NCI-H2029 treated with DMSO at 0.1 percent for 48 hours (cell line): ENCODE measurements around the gene MID1.

Experiments
- DNase-seq: peaks from one replicate; lab custom pipeline; 2025; lab: John Stamatoyannopoulos, UW

MID1 gene

DNA sequence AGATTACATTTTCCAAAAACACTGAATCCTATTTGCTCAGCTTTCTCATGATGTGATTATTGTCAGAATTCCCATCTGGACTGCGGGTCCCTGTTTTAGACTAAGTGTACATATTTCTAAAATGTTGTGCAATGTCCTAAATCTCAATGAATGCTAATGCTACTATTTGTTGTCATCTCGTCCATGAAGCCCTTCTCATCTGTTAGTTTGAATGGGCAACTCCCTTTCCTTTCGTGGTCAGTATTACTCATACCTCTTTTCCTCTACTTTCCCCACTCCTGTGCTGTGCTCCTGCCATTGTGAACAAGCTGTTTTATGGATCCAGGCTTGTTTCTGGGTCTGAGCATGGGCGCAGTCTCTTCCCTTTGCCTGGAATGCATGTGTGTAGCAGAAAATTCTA, 91.0 kb downstream of the MID1 start:
- no peak for DNase-seq

DNA sequence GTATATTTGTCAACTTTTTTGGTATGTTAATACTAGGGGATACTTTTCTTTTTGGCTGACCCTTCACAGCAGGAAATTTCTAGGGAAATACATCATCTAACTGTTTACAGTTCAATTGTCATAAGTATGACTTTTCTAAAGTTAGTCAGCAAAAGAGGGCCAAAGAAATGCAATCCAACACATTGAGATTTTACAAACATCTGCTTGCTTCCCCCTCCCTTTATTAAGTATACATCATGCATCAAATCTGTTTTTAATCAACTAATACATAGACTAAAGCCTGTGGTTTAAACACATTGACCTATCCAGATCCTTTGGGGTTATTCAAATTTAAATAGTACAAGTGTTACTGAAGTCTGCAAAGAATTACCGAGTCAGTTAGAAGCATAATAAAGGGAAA, 93.9 kb downstream of the MID1 start:
- no peak for DNase-seq

DNA sequence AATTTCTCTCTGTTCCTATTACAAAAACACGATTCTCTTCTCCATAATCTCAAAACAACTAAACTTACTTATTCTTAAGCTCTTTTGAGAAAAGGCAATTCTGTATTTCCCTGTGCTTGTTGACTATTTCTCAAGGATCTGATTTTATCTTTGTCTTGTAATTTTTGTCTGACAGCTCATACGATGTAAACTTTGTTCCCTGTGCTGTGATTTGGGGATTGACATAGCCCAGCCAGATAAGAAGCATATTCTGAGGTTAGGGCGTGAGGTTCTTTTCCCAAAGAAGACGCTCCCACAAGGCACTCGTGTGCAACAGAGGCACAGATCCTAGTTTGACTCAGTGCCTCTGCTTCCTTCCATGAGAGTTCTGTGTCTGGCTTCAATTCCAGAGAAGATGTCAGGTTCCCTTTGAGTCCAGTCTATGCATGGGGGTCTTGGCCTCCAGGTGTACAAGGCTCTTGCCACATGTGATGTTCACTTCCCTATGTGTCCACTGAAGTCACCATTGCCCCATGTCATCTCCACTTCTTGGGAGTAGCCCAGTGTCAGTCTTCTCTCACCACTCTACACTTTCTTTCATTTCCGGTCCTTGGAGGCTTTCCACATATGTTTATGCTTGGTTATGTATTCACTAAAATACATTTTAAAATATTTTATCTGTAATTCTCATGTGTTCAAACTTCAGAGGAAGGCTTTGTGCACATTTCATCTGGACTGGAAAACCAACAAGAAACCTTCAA, 94.8 kb downstream of the MID1 start:
- no peak for DNase-seq

DNA sequence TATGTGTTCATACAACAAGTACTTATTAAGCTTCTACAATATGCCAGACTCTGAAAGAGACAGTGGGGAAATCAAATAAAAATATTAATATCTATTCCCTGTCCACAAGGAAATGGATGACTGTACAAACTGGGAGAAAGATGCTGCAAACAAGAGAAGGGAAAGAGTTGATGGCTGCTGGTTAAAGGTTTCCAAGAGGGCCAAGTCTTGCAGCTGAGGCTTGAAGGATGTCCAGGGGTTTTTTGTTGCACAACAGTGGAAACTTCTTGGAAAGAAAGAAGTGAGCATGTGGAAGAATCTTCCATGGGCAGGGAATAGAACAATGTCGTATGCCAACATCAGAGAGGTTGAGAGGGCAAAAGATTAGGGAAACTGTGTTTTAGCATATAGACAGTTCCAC, 95.8 kb downstream of the MID1 start:
- no peak for DNase-seq

DNA sequence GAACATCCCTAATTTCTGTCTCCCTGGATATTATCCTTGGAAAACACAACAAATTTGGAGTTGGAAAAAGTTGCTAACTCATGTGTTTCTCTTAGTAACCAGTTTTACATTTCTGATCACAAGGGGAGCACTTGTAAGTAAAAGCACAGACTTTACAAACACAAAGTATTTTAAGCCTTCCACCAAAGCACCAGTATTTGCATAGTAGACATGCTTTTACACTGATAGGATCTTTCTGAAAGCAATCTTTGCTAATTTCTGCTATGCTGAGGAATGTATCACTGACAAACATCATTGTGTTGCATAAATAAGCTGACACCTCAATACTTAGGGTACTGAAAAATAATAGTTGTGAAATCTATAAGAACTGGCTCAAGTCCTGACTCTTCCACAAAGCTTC, 100.6 kb downstream of the MID1 start:
- DNase-seq = no peak

DNA sequence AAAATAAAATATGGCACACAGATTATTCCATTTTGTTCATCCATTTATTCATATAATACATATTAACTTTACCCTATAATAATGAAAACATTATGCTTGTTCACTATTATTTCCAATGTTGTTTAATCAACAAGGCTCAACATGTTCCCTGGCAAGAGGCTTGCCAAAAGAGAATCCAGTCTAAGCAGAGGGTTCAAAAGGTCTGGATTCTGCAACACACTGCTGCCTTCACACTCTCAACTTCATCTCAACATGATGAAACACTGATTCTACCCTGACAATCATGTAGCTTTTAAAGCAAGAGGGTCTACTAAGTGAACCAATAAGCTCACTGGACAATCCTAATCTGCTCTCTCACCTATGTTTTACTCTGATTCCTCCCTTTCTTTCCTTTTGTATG, 101.1 kb downstream of the MID1 start:
- DNase-seq = no peak

DNA sequence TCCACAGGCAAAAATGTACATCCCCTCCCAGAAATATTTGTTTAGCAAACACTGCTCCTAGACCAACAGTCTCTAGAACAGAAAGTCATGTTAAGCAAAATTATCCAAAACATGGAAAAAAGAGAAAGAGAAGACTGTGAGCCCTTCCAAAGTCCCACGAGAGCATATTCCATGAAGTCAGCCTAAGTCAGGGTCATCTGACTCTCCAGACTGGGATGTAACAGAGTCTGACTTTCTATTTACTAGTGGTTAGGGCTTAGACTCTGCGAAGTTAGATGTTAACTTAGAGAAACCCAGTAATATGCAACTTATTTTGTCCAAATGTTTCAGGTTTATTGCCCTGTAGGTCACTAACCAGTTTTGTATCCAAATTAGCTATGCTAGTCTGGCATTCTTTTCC, 102.3 kb downstream of the MID1 start:
- DNase-seq = no peak

DNA sequence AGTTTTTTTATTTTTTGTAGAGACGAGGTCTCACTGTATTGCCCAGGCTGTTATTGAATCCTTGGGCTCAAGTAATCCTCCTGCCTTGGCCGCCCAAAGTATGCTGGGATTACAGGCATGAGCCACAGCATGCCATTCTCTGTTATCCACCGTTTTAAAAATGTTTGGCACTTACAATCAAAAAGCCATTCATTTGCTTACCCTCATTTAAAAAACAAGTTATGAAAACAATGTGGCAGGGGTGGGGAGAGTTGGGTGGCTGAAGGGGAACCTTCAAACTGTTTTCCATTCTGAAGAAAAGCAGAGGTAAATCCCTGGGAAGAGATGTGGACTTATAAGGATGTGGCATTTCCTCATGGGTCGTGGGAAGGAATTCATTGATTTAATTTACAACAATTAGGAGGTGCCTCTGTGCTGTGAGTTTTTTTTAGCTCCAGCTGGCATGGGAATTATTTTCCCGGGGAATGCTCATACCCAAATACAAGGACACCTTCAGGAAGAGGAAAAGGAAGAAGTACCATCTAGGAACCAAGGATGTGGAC, 103.5 kb downstream of the MID1 start:
- no peak for DNase-seq

DNA sequence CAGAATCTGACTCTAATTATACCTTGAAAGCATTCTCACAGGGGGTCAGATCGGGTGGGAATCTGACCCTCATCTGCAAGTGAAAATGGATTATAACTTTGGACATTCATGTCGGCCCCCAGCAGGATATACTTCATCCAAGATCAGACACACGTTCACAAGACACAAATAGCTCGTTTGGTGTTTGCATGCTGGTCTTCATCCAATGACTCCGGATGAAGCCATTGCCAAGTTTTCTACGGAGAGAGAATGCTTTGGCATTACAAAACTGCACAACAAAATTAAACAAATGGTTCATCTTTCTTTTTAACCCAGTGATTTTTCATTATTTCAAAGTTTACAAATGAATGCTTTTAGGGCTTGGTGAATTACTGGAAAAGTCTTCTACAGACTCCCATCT, 105.5 kb downstream of the MID1 start:
- DNase-seq = no peak

DNA sequence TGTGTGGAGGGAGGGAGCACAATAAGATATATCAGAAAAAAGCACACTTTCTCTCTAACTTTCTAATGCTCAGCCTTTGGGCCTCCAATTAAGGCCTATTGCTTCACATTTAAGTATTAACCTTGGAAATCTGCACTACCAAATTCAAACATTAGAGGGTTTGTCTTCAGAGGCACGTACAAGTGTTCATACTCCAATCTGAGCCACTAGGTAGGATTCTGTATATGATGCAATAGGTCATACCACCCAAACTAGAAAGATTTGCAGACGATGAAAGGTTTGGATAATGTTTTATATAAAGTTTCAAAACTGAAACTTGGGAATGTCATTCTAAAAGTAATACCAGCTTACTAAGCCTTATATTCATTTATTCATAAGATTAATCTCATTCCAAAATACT, 106.4 kb downstream of the MID1 start:
- DNase-seq = no peak

DNA sequence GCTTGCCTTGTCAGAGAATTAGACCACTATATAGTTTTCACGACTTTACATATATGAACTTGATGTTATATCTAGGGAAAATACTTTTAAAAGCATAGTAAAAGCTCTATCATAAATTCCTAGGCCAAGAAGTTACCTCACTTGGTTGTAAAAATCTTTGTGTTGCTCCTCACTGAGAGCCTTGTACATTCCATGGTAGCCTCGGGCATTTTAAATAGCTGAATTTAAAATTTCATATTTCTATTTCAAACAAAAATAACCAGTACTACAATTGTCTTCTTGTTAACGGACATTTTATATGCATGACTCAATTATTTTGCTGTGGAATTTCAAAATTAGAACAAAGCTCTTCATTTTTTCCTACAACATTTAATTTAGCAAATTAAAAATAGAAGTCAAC, 107.6 kb downstream of the MID1 start:
- no peak for DNase-seq

DNA sequence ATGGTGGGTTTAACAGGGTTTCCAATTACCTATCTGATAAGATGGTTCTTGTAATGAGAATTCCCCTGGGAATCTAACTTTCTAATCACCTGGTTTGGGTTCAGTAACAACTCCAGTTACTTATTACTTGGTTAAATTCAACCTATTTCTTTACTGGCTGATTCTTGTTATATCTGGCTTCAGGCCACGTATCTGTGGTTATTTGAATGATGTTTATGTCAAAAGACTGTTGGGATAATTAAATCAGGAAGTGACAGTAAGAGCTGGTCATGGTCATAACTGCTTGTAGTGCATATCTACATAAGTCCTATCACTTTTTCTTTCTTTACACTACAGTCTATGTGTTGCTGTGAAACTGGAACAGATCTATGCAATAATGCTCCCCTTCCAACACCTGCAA, 108.1 kb downstream of the MID1 start:
- no peak for DNase-seq

DNA sequence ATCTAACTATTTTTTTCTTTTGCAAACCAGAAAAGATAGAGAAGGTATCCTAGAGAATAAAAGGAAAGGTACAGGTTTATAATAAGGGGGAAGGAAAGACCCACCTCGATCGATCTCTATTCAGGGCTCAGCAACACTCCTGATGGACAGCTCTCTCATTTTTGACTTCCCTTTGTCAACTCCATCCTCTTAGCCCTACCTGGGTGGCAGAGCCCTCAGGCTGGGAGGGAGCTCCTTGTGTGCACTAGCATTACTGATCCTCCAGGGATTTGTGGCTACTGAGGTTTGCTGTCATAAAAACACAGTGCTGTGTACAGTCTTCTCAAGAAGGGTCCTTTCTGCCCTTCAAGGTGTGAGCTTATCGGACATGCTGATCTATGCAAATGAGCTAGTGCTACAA, 111.0 kb downstream of the MID1 start:
- no peak for DNase-seq

DNA sequence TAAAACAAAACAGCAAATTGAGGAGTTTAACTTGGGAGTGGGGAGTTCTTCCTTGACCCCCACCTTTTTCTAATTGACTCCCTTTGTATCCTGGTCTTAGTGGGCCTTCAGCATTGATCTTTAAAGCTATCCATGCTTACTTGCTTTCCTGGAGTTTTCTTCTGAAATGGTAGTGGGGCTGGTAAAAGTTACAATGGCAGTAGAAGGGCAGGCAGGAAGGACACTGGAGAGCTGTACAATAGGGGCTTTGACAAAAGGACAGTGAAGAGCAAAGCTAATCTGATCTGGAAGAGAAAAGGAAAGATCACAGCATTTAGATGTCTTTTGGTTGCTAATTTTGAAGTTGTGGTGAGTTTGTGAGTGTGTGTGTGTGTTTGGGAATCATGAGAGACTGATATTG, 111.5 kb downstream of the MID1 start:
- no peak for DNase-seq

DNA sequence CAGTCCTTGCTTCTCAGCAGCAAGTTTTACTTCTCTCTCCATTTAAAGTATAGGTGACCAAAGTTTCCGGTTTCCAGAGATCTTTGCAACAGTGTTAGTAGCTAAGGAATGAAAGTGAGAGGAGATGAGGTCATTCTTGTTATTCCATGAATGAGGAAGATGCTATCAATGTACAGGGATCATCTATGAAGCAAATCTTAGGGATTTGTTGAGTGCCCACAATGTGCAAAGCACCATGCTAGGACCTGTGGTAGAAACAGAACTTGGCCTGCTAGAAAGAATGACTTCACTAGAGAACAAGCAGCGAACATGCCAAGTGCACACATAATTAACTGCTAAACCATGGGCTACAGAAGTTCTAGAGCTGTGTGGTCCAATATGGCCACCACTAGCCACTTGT, 112.5 kb downstream of the MID1 start:
- no peak for DNase-seq

DNA sequence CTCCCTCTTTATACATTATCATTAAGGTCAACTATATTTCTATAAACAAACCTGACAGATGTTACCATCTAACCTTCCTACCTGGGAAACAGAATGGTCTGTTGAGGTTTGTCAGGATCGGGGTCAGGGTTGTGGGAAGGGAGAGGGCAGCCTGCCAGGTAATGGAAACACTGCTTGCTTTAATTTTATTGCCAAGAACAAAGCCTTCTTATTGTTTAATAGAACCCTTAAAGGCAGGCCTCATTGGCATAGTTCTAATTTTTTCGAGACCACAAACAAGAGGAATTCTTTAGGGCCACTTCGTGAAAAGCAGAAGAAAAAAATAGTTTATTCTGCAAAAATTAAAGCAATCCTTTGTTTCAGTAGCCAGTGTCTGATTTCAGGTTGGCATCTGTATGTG, 113.2 kb downstream of the MID1 start:
- no peak for DNase-seq

DNA sequence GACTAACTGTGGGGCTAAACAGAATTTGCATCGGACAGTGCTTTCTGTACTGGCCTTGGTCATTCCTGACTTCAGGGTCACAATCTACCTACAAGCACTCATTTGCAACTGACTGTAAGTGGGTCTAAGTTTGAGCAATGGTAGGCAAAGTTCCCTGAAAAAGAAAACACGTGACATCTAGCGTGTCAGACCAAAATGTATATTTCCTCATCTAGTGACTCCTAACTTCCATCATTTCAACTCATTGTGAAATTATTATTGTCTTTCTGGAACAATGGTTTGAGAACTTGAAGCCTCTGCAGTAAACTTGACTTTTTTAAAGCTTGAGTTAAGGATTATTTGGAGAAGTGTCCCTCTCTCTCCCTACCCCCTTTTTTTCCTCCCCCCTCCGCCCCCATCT, 113.6 kb downstream of the MID1 start:
- DNase-seq = no peak

DNA sequence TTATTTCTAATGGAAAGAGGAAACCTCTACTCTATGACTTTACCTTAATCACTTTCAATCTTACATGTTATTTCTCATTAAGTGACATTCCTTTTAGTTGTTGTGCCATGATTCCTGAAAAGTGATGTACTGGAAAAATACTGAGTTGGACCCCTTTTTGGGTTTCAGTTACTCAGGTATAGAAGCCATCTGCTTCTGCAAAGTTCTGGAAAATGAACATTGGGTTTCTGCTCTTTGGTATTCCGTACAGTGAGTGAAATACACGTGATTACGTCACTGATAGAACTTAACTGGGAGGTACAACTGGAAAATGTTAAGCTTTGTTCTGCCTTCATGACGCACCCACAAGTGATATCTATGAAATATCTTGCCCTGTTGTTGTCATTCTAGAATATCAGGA, 114.7 kb downstream of the MID1 start:
- no peak for DNase-seq

DNA sequence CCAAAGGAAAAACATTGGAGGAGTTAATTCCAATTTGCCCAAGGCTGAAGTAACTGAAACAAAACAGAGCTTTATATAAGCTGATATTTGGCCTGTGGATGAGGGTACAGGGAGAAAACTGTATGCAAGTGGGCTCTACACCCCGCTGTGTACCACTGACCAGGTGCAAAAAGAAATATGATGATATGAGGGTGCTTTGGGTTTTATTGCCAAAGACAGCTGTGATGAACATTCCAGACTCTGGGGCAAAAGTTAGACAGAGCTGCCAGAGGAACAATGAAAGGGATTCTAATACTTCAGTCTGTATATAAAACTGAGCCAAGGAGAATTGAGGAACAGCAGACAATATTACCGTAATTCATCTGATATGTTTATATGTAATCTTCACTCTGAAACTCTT, 117.4 kb downstream of the MID1 start:
- no peak for DNase-seq

DNA sequence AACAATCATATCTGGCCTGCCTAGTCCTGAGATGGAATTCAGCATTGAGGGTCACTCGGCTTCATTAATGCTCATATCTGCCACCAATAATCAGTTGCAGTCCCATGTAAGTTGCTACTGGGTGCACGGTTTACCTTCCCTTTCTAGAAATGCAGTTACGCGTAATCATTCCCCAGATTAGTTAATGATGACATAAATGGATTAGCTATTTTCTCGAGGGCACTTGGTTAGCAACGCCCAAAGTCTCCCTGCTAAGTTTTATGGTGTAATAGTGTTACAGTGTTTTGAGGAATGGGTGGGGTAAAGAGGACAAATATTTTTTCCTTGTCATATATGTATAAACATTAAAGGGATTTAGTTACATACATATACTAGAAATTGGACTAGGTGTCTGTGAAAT, 118.8 kb downstream of the MID1 start:
- DNase-seq = no peak

DNA sequence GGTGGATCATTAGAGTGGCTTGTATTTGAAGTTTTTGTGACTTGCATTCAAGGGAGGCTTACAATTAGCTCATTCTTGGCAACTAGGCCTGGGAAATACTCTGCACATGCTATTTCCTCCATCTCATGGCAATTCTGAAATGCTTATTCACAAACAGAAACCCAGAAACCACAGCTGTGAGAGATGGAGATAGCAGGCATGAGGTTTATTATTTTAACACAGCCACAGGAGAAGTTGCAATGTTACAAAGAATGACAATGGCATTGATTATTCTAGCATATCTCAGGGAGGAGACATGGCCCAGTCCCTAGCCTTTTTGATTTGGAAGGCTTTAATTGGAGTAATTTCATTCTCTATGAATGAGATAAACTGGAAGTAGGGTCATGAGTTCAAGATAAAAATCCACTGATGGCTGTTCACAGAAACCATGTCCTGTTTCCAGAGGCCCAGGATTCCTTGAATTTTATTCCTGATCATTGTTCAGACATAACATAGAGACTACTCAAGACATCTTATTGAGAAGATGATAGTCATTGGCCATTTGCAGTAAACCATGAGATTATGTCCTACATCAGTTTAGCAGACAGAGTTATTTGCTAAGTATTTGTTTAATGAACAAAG, 123.9 kb downstream of the MID1 start:
- no peak for DNase-seq

DNA sequence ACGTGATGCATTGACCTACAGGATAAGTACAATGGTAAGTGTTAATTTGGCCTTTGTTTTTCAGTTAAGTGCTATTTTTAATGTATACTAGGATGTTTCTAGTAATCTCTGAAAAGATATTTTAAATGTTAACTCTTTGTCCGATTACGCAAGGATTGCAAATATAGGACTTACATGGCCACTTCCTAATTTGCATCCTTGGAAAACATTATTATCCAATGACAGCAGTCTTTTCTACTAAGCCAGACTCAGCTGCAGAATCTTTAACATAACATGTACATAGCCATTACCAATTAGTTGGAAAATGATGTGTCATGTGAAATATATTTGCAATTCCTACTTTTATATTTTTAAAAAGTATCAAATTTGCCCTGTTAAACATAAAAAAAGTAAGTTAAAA, 124.7 kb downstream of the MID1 start:
- DNase-seq = no peak

DNA sequence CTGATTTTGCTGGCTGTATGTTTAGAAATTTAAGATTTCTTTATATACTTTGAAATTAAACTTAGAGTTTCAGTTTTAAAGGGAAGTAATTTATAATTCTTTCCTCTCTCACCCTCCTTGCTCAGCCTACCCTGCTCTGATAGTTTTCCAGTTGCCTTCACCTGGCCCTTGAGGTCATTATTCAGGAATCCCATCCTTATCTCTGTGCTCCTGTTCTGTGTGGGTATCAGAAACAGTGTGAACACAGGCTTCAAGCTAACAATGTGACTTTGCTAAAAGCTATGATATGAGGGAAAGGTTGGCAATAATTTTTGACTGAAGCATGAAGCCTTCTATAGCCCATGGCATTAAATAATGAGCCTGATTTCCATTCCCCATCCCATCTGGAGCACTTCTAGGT, 128.1 kb downstream of the MID1 start:
- no peak for DNase-seq

DNA sequence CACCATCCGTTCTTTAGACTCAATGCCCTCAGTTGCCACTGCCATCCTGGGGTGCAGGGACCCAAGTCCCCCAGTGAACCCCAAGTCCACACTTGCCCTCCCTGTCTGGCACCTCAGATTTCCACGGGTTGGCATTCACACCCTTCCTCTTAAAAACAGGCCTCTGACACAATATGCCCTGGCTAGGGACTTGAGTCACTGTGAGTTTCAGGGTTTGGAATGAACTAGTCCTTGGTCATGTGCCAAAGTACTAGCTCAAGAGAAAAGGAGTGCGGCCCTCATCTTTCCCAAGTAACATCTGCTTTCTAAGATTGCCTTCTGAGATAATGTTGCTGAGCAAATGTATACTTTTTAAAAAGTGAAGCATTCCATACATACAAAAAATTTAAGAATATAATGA, 134.0 kb downstream of the MID1 start:
- DNase-seq = no peak
